Immature natural killer cell (primary cell): Measurements from ENCODE around the gene DPPA4. TPM values are rescaled to one million over a fixed set of nuclear protein-coding genes. Genes with fewer than 3 reads are reported as not detected.

ENCODE experiments used
- DNase-seq, 3 donors: peaks; one replicate each; pipeline ENCODE4 v3.0.0; 2022; ENCODE audit warnings: mixed read lengths in 1 of 3
- H3K27ac Mint-ChIP-seq, 6 donors: one replicate each; pipeline ENCODE4 v1.8.0; 2020; ENCODE audit warnings: mixed read lengths in 6 of 6, mild to moderate bottlenecking in 5 of 6, inconsistent platforms in 4 of 6, moderate library complexity in 3 of 6
- H3K27me3 Mint-ChIP-seq, 3 donors: one replicate each; pipeline ENCODE4 v1.8.0; 2020 to 2021; ENCODE audit warnings: low read depth in 3 of 3, mild to moderate bottlenecking in 3 of 3, mixed read lengths in 3 of 3, moderate library complexity in 3 of 3, inconsistent platforms in 1 of 3
- H3K36me3 Mint-ChIP-seq, 3 donors: one replicate each; pipeline ENCODE4 v1.8.0; 2020; ENCODE audit warnings: mixed read lengths in 3 of 3, inconsistent platforms in 2 of 3, mild to moderate bottlenecking in 2 of 3
- H3K4me1 Mint-ChIP-seq, 2 donors: one replicate each; pipeline ENCODE4 v1.8.0; 2020; ENCODE audit warnings: inconsistent platforms in 2 of 2, mild to moderate bottlenecking in 2 of 2, mixed read lengths in 2 of 2, moderate library complexity in 1 of 2
- H3K4me3 Mint-ChIP-seq, 5 donors: one replicate each; pipeline ENCODE4 v1.8.0; 2020; ENCODE audit warnings: mild to moderate bottlenecking in 5 of 5, mixed read lengths in 5 of 5, inconsistent platforms in 3 of 5, moderate library complexity in 3 of 5
- H3K9me3 Mint-ChIP-seq, 6 donors: one replicate each; pipeline ENCODE4 v1.8.0; 2020; ENCODE audit warnings: mild to moderate bottlenecking in 6 of 6, mixed read lengths in 6 of 6, inconsistent platforms in 4 of 6, moderate library complexity in 3 of 6
- polyA plus RNA-seq, 3 donors: library from polyadenylated mRNA; unstranded; fragments of 300-500 nt; fragmentation: Illumina TruSeq; gene quantifications; one replicate each; pipeline ENCODE4 v1.2.3, GENCODE V29; 2021

The DPPA4 gene
- polyA plus RNA-seq, 3 donors from 2014 or later = 0.82 to 2.3 (median 0.89) TPM

GRCh38 chr3:109325657-109326056, 11.7 kb downstream of the DPPA4 start:
- Mint-ChIP-seq H3K4me3 (no peak overlapping the region), H3K27me3 (no peaks in the 10 kb centered on the region), H3K4me1 (no peaks in the 10 kb centered on the region)

GRCh38 chr3:109325109-109325508, 12.2 kb downstream of the DPPA4 start:
- H3K4me1 Mint-ChIP-seq = no peaks in the 10 kb centered on the region
- peaks cover 0 to 2% (median 0%) of the 10 kb centered on the region in 6 donors for H3K9me3 Mint-ChIP-seq
- H3K27me3 Mint-ChIP-seq = no peaks in the 10 kb centered on the region
- no peak overlapping the region for H3K27ac Mint-ChIP-seq
- H3K36me3 Mint-ChIP-seq = no peaks in the 10 kb centered on the region
- DNase-seq = no peak
- no peak overlapping the region for H3K4me3 Mint-ChIP-seq

More at GRCh38 chr3:109325657-109326056, 11.7 kb downstream of the DPPA4 start:
- no peaks in the 10 kb centered on the region for H3K36me3 Mint-ChIP-seq
- H3K9me3 Mint-ChIP-seq = peaks cover 0 to 2% (median 0%) of the 10 kb centered on the region in 6 donors
- no peak overlapping the region for H3K27ac Mint-ChIP-seq
- no peak for DNase-seq

- H3K27ac Mint-ChIP-seq = no peak within 1 kb of the TSS
- H3K4me1 Mint-ChIP-seq = no peaks in the 10 kb centered on the region
- no peak within 1 kb of the TSS for H3K4me3 Mint-ChIP-seq
- no peaks in the 10 kb centered on the region for H3K9me3 Mint-ChIP-seq
- no peaks in the 10 kb centered on the region for H3K27me3 Mint-ChIP-seq
- no peak for DNase-seq
- H3K36me3 Mint-ChIP-seq = no peaks in the 10 kb centered on the region
These were observed 21.1 kb downstream of the DPPA4 start, which contains the start of gene DPPA2 for GRCh38 chr3:109316162-109316730. Gene DPPA2 (minus strand): TSS chr3:109316517. CDS start chr3:109314542, 1,975 bp downstream.

- no peak for DNase-seq
- Mint-ChIP-seq H3K4me3 (no peak overlapping the region), H3K27me3 (no peaks in the 10 kb centered on the region), H3K27ac (no peak overlapping the region), H3K4me1 (no peaks in the 10 kb centered on the region), H3K9me3 (no peaks in the 10 kb centered on the region), H3K36me3 (no peaks in the 10 kb centered on the region)
These were observed 24.3 kb downstream of the DPPA4 start for GRCh38 chr3:109313061-109313460.

GRCh38 chr3:109297496-109297895, 39.9 kb downstream of the DPPA4 start:
- Mint-ChIP-seq H3K27me3 (peaks cover 0 to 2% (median 2%) of the 10 kb centered on the region in 3 donors), H3K4me1 (no peaks in the 10 kb centered on the region)
- no peak for DNase-seq

GRCh38 chr3:109284071-109284470, 53.3 kb downstream of the DPPA4 start:
- Mint-ChIP-seq H3K27ac (no peak overlapping the region), H3K36me3 (no peaks in the 10 kb centered on the region), H3K4me3 (no peak overlapping the region), H3K9me3 (no peaks in the 10 kb centered on the region), H3K4me1 (no peaks in the 10 kb centered on the region), H3K27me3 (peaks cover 0 to 3% (median 2%) of the 10 kb centered on the region in 3 donors)
- no peak for DNase-seq

More at GRCh38 chr3:109297496-109297895, 39.9 kb downstream of the DPPA4 start:
- Mint-ChIP-seq H3K9me3 (no peaks in the 10 kb centered on the region), H3K4me3 (no peak overlapping the region), H3K36me3 (no peaks in the 10 kb centered on the region), H3K27ac (no peak overlapping the region)

GRCh38 chr3:109278546-109278945, 58.8 kb downstream of the DPPA4 start:
- Mint-ChIP-seq H3K36me3 (no peaks in the 10 kb centered on the region), H3K4me3 (no peak overlapping the region), H3K27me3 (peaks cover 0 to 2% (median 0%) of the 10 kb centered on the region in 3 donors), H3K4me1 (no peaks in the 10 kb centered on the region), H3K9me3 (no peaks in the 10 kb centered on the region), H3K27ac (no peak overlapping the region)
- DNase-seq = no peak

GRCh38 chr3:109278141-109278540, 59.2 kb downstream of the DPPA4 start:
- Mint-ChIP-seq H3K4me3 (no peak overlapping the region), H3K4me1 (no peaks in the 10 kb centered on the region), H3K27me3 (peaks cover 0 to 2% (median 0%) of the 10 kb centered on the region in 3 donors), H3K9me3 (no peaks in the 10 kb centered on the region), H3K36me3 (no peaks in the 10 kb centered on the region), H3K27ac (no peak overlapping the region)
- DNase-seq = no peak

Other genes with a start within 250 kb of the DPPA4 start
- gene MORC1, start 219.4 kb downstream of the DPPA4 start, polyA plus RNA-seq = not detected
- gene C3orf85, start 200.8 kb downstream of the DPPA4 start, polyA plus RNA-seq = not detected
- not detected for gene DPPA2, start 21.0 kb downstream of the DPPA4 start, polyA plus RNA-seq